NB4 (cell line): ENCODE results near the gene ARHGAP5.

Experiments
- DNase-seq: peaks from one replicate; pipeline ENCODE4 v3.0.0; 2010; ENCODE audit warnings: low read depth
- H3K4me3 ChIP-seq: one replicate; pipeline ENCODE4 v1.5.1; 2011; ENCODE audit warnings: mild to moderate bottlenecking, low read depth, low read length, moderate library complexity
- CTCF ChIP-seq: IDR thresholded peaks from one replicate; pipeline ENCODE4 v1.5.1; 2012; ENCODE audit warnings: low read depth, low read length
- MYC ChIP-seq: IDR thresholded peaks from 2 replicates; pipeline ENCODE4 v1.6.1; 2011; ENCODE audit warnings: low read depth, low read length
- POLR2A ChIP-seq: IDR thresholded peaks from 2 replicates; pipeline ENCODE4 v1.6.1; 2011; ENCODE audit warnings: mild to moderate bottlenecking; ENCODE audit not compliant: insufficient read length; ENCODE audit errors: extremely low read depth
- TF ChIP-seq, protein P1 (sequence below): IDR thresholded peaks from 2 replicates; pipeline ENCODE4 v1.6.1; 2011; ENCODE audit warnings: low read depth, low read length

ARHGAP5 gene

GRCh38 chr14:32043624-32044023 lies 33.5 kb upstream of the ARHGAP5 start:
- TF ChIP-seq MYC (no peak), CTCF (no peak), POLR2A (no peak)
- TF ChIP-seq, protein P1, sequence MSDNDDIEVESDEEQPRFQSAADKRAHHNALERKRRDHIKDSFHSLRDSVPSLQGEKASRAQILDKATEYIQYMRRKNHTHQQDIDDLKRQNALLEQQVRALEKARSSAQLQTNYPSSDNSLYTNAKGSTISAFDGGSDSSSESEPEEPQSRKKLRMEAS = no peak
- no peak overlapping the region for H3K4me3 ChIP-seq
- DNase-seq = no peak

DNA sequence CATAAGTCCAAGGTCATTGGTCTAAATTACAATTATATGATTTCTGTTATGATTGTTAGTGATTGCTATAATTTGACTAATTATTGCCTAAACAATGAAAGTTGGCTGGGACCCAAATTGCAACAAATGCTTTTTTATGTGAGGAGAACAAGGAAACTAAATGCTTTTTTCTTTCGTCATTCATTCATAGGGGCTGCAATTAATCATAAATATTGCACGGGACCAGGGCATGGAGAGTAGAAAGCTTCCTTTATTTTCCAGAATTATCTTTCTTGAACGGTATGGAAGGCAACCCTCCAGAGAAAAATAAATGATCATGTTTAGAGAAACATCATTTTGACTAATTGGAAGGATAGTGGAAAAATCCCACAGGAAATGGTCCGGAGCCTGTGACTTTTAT lies 32.6 kb upstream of the ARHGAP5 start:
- no peak for TF ChIP-seq POLR2A
- TF ChIP-seq, protein P1 = no peak
- TF ChIP-seq MYC = no peak
- TF ChIP-seq CTCF = no peak
- H3K4me3 ChIP-seq = no peak overlapping the region
- no peak for DNase-seq

- TF ChIP-seq POLR2A (no peak), CTCF (no peak), MYC (no peak)
- TF ChIP-seq, protein P1 = no peak
Observed at GRCh38 chr14:32047791-32048190, 29.3 kb upstream of the ARHGAP5 start.

GRCh38 chr14:32049361-32050088 lies 27.6 kb upstream of the ARHGAP5 start:
- no peak overlapping the region for H3K4me3 ChIP-seq
- no peak for DNase-seq
- TF ChIP-seq CTCF (no peak), POLR2A (no peak), MYC (no peak)
- TF ChIP-seq, protein P1 = no peak

More at GRCh38 chr14:32047791-32048190, 29.3 kb upstream of the ARHGAP5 start:
- no peak for DNase-seq
- no peak overlapping the region for H3K4me3 ChIP-seq

- DNase-seq = no peak
- no peak overlapping the region for H3K4me3 ChIP-seq
- TF ChIP-seq POLR2A = no peak
- no peak for TF ChIP-seq MYC
- TF ChIP-seq, protein P1 = no peak
- TF ChIP-seq CTCF = no peak
Observed at GRCh38 chr14:32050878-32051277, 26.2 kb upstream of the ARHGAP5 start.

- H3K4me3 ChIP-seq = no peak overlapping the region
- no peak for DNase-seq
- TF ChIP-seq, protein P1 = no peak
- TF ChIP-seq POLR2A = no peak
- no peak for TF ChIP-seq MYC
- TF ChIP-seq CTCF = no peak
Observed at GRCh38 chr14:32054536-32054935, 22.6 kb upstream of the ARHGAP5 start.
